Ramos (cell line): ENCODE data around the gene UBA1.
"Not testable (repeated sequence)": the region's sequence is repeated elsewhere in the genome, so short reads cannot be mapped to it uniquely, and the experiment has no call there.

Source experiments
- in situ Hi-C: fragments of 300-500 bp; cut with MboI; formaldehyde crosslinking; loops from one replicate; pipeline ENCODE4 v1.14.3; 2022; ENCODE audit warnings: low sequenced_read_pairs; ENCODE audit not compliant: unreplicated experiment

The UBA1 gene

GRCh38 chrX:47242321-47242720 is 48.7 kb downstream of the UBA1 start:
- in situ Hi-C loops, result no loop called here

- in situ Hi-C loops, result no loop called here
These were observed 49.7 kb downstream of the UBA1 start for GRCh38 chrX:47243351-47243750.

- in situ Hi-C loops, result no loop called here
These were observed 51.0 kb downstream of the UBA1 start for GRCh38 chrX:47244676-47245075.

GRCh38 chrX:47245156-47245555 is 51.5 kb downstream of the UBA1 start:
- in situ Hi-C loops, result no loop called here

- in situ Hi-C loops, result no loop called here
These were observed 53.8 kb downstream of the UBA1 start for GRCh38 chrX:47247206-47247998.

GRCh38 chrX:47247999-47248320 is 54.3 kb downstream of the UBA1 start:
- in situ Hi-C loops, result no loop called here

- in situ Hi-C loops, result no loop called here
These were observed 54.9 kb downstream of the UBA1 start for GRCh38 chrX:47248576-47248975.

GRCh38 chrX:47250017-47250347 is 56.4 kb downstream of the UBA1 start:
- in situ Hi-C loops, result no loop called here

GRCh38 chrX:47257620-47258019 is 64.0 kb downstream of the UBA1 start:
- in situ Hi-C loops, result not testable (repeated sequence)
